Upper lobe of right lung (tissue), 1 donor: ENCODE results near the gene FA2H. TPM values are rescaled to one million over a fixed set of nuclear protein-coding genes. Genes with fewer than 3 reads are reported as not detected.
"Not testable (repeated sequence)": the region's sequence is repeated elsewhere in the genome, so short reads cannot be mapped to it uniquely, and the experiment has no call there.

ENCODE experiments used
- ATAC-seq: fragments of 200-7000 bp; cut with Tn5 transposase; one replicate; pipeline ENCODE4 v1.9.1; 2020; ENCODE audit warnings: mild to moderate bottlenecking, moderate library complexity
- DNase-seq: peaks from one replicate; pipeline ENCODE4 v3.0.0-alpha.2; 2020
- H3K27ac ChIP-seq: fragments of 200-600 bp; one replicate; pipeline ENCODE4 v1.8.0; 2022
- H3K27me3 ChIP-seq: fragments of 200-600 bp; one replicate; pipeline ENCODE4 v1.8.0; 2022; ENCODE audit warnings: mild to moderate bottlenecking
- H3K36me3 ChIP-seq: fragments of 200-600 bp; one replicate; pipeline ENCODE4 v1.8.0; 2022
- H3K4me1 ChIP-seq: fragments of 200-600 bp; one replicate; pipeline ENCODE4 v1.8.0; 2022
- H3K4me3 ChIP-seq: fragments of 200-600 bp; one replicate; pipeline ENCODE4 v1.8.0; 2022; ENCODE audit warnings: mild to moderate bottlenecking
- H3K9me3 ChIP-seq: fragments of 200-600 bp; one replicate; pipeline ENCODE4 v1.8.0; 2022
- CTCF ChIP-seq: fragments of 200-600 bp; IDR thresholded peaks from one replicate; pipeline ENCODE4 v1.8.0; 2022; ENCODE audit warnings: antibody characterized with exemption
- intact Hi-C: fragments of 100-400 bp; cut with DNase I; formaldehyde crosslinking; loops from one replicate; pipeline ENCODE4 v1.11.0; 2022
- total RNA-seq: library from RNA; stranded (reverse); fragmentation: NEBNext Ultra II Directional; extraction: Animal tissue kit (Norgen Biotek cat#: 25700); gene quantifications from one replicate; pipeline ENCODE4 v1.2.1, GENCODE V29; 2021
- donor health status: DM: no; HTN: yes; CAD: no; lungs with severe emphysema.

The FA2H gene
- total RNA-seq, 1 donor from 2014 or later: 2.1 TPM

GRCh38 chr16:74793571-74793970 lies 19.0 kb upstream of the FA2H start:
- Histone ChIP-seq H3K4me3 (no peak overlapping the region), H3K9me3 (no peaks in the 10 kb centered on the region), H3K27me3 (no peaks in the 10 kb centered on the region), H3K36me3 (no peaks in the 10 kb centered on the region), H3K4me1 (no peaks in the 10 kb centered on the region), H3K27ac (no peak overlapping the region)
- ATAC-seq (no peak), DNase-seq (no peak)
- intact Hi-C loops: no loop called here
- no peak for TF ChIP-seq CTCF

- Histone ChIP-seq H3K27me3 (no peaks in the 10 kb centered on the region), H3K4me1 (no peaks in the 10 kb centered on the region), H3K4me3 (no peak overlapping the region), H3K36me3 (no peaks in the 10 kb centered on the region), H3K9me3 (no peaks in the 10 kb centered on the region), H3K27ac (no peak overlapping the region)
- ATAC-seq (no peak), DNase-seq (no peak)
- no peak for TF ChIP-seq CTCF
- intact Hi-C loops: no loop called here
Measured at GRCh38 chr16:74792225-74792624, 17.6 kb upstream of the FA2H start.

GRCh38 chr16:74791749-74792148 lies 17.1 kb upstream of the FA2H start:
- H3K36me3 ChIP-seq, H3K4me1 ChIP-seq, DNase-seq, H3K27ac ChIP-seq, ATAC-seq, H3K27me3 ChIP-seq, H3K9me3 ChIP-seq, H3K4me3 ChIP-seq, intact Hi-C loops: not testable (repeated sequence)

GRCh38 chr16:74788108-74788507 lies 13.5 kb upstream of the FA2H start:
- H3K27me3 ChIP-seq: no peaks in the 10 kb centered on the region
- intact Hi-C loops: no loop called here
- no peaks in the 10 kb centered on the region for H3K36me3 ChIP-seq
- no peaks in the 10 kb centered on the region for H3K9me3 ChIP-seq
- no peak for ATAC-seq
- DNase-seq: no peak
- H3K4me1 ChIP-seq: no peaks in the 10 kb centered on the region
- H3K4me3 ChIP-seq: no peak overlapping the region
- no peak overlapping the region for H3K27ac ChIP-seq
- no peak for TF ChIP-seq CTCF

- ATAC-seq (no peak), DNase-seq (no peak)
- intact Hi-C loops: no loop called here
Measured at GRCh38 chr16:74785031-74785430, 10.4 kb upstream of the FA2H start.

GRCh38 chr16:74778646-74779045 lies 4.0 kb upstream of the FA2H start:
- Histone ChIP-seq H3K9me3 (no peaks in the 10 kb centered on the region), H3K27me3 (peaks cover 22% of the 10 kb centered on the region), H3K4me1 (peaks cover 3% of the 10 kb centered on the region), H3K36me3 (no peaks in the 10 kb centered on the region), H3K27ac (no peak overlapping the region), H3K4me3 (no peak overlapping the region)
- intact Hi-C loops: no loop called here
- no peak for ATAC-seq
- no peak for TF ChIP-seq CTCF
- DNase-seq: no peak

More at GRCh38 chr16:74785031-74785430, 10.4 kb upstream of the FA2H start:
- no peak for TF ChIP-seq CTCF
- no peaks in the 10 kb centered on the region for H3K4me1 ChIP-seq
- no peak overlapping the region for H3K4me3 ChIP-seq
- H3K27me3 ChIP-seq: no peaks in the 10 kb centered on the region
- H3K27ac ChIP-seq: no peak overlapping the region
- H3K36me3 ChIP-seq: no peaks in the 10 kb centered on the region
- no peaks in the 10 kb centered on the region for H3K9me3 ChIP-seq
